Epithelial cell of esophagus (primary cell): ENCODE measurements around the gene DLGAP4.

ENCODE experiments used
- DNase-seq: peaks from one replicate; pipeline ENCODE4 v3.0.0; 2010; ENCODE audit warnings: low read depth
- H3K4me3 ChIP-seq: 2 replicates; pipeline ENCODE4 v1.5.1; 2011; ENCODE audit warnings: mild to moderate bottlenecking, low read length, control low read depth
- CTCF ChIP-seq: IDR thresholded peaks from 2 replicates; pipeline ENCODE4 v1.5.1; 2011; ENCODE audit warnings: low read depth, mild to moderate bottlenecking, low read length, control low read depth, inconsistent platforms; ENCODE audit not compliant: insufficient read depth; ENCODE audit errors: missing control alignments

Gene DLGAP4

DNA sequence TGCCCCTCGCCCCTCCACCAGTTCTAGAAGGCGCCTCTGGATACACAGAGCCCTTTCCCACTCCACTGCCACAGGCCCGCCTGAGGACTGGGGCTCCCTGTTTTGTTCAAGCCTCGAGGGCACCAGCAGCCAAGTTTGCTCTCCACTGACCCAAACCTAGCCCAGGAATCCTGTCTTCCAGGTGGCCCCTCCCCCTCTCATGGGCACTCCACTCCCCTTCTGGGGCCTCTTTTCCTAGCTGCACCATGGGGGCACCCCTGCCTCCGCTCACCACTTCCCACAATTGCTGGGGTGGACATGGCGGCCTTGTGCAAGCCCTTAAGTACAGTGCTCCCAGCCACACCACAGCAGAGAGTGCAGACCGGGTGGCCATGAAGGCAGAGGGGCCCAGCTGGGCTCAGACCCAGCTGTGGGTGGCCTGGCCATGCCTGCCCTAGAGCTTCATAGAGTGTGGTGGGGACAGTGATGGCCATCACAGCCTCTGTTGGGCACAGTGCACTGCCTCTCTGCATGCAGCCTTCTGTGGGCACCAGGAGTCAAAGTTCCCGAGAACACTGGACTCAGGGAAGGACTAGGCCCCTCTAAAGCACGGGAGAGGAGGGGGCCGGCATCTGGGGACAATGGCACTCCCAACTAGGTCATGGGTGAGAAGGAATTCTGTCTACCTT, 236.5 kb downstream of the DLGAP4 start:
- no peak for DNase-seq
- TF ChIP-seq CTCF, result no peak
- no peak overlapping the region for H3K4me3 ChIP-seq

GRCh38 chr20:36543184-36544133, 237.3 kb downstream of the DLGAP4 start:
- TF ChIP-seq CTCF, result no peak
- no peak overlapping the region for H3K4me3 ChIP-seq
- DNase-seq, result no peak

DNA sequence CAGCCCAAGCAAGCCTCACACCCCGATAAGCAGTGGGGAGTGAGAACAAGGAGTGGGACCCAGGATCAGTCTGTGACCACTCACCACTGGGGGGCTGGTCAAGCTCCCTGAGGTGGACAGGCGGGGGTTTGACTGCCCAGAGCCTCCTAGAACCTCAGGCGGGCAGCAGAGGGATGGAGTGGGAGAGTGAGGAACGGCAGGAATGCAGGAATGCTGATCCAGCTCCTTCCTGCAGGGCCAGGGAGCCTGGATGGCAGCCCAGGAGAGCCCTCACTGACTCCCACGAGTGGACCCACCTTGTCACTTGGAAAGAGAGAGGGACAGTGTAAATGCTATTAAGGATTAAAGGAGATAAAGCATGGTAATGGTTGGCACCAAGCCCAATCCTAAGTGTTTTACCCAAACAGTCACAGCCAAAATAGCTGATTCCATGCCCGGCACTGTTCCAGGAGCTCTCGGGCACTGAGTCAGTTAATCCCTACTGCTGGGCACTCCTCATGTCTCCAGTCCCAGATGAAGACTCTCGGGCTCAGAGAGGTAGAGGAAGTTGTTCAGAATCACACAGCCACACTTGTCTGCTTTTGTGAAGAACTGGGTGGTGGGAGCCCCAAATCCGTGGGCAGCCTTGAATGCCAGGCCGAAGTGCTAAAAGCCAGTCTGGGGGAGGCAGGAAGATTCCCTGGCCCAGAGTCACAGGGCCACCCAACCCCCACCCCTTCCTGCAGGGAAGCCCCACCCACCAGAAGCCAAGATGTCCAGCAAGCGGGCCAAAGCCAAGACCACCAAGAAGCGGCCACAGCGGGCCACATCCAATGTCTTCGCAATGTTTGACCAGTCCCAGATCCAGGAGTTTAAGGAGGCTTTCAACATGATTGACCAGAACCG, 238.2 kb downstream of the DLGAP4 start:
- DNase-seq, result peak; percentile 79
- no peak overlapping the region for H3K4me3 ChIP-seq

DNA sequence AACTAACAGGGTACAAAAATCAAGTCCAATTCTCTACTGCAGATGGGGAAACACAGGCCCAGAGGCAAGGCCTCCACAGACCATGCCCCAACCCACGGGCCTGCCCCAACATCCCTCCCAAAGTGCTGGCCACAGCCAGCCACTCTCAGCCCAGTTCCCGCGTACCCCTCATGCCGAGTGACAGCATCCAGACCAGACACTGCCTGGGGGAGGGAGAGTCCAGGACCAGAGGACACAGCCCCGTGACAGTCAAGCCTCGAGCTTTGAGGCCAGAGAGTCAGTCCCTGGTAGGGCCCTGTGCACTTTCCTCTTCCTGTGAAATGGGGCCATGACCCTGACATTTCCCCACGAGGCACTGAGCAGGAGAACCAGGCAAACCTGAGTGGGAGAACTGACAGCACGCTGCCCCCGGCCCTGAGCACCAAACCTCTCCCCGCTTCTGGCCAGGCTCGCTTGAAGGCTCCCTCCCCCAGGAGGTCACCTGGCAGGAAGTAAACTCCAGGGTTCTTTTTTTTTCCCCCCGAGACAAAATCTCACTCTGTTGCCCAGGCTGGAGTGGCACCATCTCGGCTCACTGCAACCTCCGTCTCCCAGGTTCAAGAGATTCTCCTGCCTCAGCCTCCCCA, 240.1 kb downstream of the DLGAP4 start:
- no peak for TF ChIP-seq CTCF
- no peak for DNase-seq
- H3K4me3 ChIP-seq, result no peak overlapping the region

More for the DNA sequence above, 238.2 kb downstream of the DLGAP4 start:
- no peak for TF ChIP-seq CTCF

- H3K4me3 ChIP-seq, result no peak overlapping the region
- no peak for TF ChIP-seq CTCF
- DNase-seq, result no peak
These were observed 241.3 kb downstream of the DLGAP4 start for GRCh38 chr20:36547186-36548005.

DNA sequence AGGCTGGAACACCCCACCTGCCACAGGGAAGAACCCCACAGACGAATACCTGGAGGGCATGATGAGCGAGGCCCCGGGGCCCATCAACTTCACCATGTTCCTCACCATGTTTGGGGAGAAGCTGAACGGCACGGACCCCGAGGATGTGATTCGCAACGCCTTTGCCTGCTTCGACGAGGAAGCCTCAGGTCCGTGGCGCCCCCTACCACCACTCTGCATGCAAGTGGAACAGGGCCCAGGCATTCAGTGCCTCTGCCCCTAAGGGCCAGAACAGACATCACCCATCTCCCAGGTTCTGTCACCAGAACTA, 241.8 kb downstream of the DLGAP4 start:
- DNase-seq, result no peak
- no peak overlapping the region for H3K4me3 ChIP-seq
- TF ChIP-seq CTCF, result peak; percentile 7
